GM11168 (cell line): ENCODE results near the gene TCF4.

Source experiments
- in situ Hi-C: fragments of 300-500 bp; cut with MboI; formaldehyde crosslinking; loops from one replicate; pipeline ENCODE4 v1.12.0; 2022; ENCODE audit warnings: low sequenced_read_pairs; ENCODE audit not compliant: unreplicated experiment

The TCF4 gene

GRCh38 chr18:55587418-55588110 is 428 bp downstream of the TCF4 start:
- in situ Hi-C loops, result no loop called here

GRCh38 chr18:55585920-55586561 is 2.0 kb downstream of the TCF4 start:
- in situ Hi-C loops, result no loop called here

DNA sequence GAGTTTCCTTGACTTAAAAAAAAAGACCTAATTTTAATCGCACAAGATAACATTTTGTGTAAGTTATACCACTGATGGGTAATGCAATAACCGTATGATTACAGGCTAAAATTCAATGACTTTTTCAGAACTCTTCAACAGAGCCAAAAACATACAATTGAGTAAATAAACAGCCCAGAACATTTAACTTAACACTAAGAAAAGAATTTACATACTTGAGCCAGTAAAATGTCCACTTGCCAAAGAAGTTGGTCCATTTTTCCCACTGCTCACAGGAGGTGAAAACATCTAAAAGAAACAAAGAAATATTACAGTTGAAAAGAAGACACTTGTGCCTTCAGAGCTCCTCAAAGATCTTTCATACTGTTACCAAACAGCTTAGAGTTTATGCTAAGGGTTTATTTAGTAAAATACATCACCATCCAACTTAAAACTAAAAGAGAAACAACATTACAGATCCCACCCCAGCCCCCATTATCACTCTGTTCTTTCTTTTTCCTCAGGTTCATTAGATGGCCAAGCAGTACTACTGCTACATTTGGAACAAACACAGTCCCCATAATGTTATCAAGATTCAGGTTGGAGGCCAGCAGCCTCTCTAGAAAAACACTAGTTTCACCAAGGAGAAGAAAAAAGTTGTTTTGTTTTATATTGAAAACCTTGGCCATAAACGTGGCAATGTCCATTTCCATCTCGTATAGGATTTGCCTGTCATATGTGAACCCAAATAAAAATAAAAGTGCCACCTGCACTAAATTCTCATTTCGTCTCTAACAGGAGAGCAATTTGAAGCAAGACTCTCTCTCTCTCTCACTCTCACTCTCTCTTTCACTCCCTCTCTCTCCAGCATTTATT is 2.7 kb downstream of the TCF4 start:
- in situ Hi-C loops, result no loop called here

- in situ Hi-C loops, result no loop called here
Measured at GRCh38 chr18:55584201-55584600, 3.8 kb downstream of the TCF4 start.

DNA sequence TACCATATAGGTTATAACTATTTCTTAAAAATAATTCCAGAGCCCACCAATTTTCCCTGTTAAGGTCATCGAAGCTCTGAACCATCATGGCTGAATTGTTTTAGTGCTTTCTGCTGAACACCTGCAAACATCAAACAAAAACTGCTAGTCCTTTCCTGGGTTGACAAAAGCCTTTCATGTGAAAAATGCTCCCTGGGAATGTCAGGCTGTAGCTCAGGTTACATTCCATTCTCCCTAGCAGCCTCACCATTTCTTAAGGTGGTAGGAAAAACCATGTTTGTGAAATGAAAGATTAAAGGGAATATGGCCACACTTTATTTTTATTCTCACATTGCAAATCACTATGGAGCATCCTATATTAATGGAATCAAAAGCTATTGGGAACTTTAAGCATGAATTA is 5.7 kb downstream of the TCF4 start:
- in situ Hi-C loops, result no loop called here

- in situ Hi-C loops, result no loop called here
Measured at GRCh38 chr18:55579501-55580270, 8.3 kb downstream of the TCF4 start.

GRCh38 chr18:55577812-55578539 is 10.0 kb downstream of the TCF4 start:
- in situ Hi-C loops, result no loop called here

- in situ Hi-C loops, result no loop called here
Measured at GRCh38 chr18:55576001-55576400, 12.0 kb downstream of the TCF4 start.

- in situ Hi-C loops, result no loop called here
Measured at GRCh38 chr18:55575066-55575465, 12.9 kb downstream of the TCF4 start.

GRCh38 chr18:55573386-55573785 is 14.6 kb downstream of the TCF4 start:
- in situ Hi-C loops, result no loop called here

DNA sequence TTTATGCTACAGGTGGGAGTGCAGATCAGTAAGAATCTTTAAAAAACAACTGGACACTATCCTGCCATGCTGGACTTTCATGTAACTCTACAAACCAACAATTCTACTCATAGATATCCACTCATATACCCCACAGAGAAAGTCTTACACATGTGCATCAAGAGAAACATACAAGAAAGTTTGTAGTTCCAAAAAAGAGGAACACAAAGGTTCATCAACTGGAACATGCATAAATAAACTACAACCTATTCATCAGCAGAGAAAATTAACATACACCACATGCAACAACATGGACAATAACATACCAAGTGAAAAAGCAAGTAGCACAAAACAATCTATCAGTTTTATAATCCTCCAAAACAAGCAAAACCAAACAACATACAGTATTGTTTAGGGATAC is 17.0 kb downstream of the TCF4 start:
- in situ Hi-C loops, result no loop called here

- in situ Hi-C loops, result no loop called here
Measured at GRCh38 chr18:55566456-55566935, 21.5 kb downstream of the TCF4 start.

DNA sequence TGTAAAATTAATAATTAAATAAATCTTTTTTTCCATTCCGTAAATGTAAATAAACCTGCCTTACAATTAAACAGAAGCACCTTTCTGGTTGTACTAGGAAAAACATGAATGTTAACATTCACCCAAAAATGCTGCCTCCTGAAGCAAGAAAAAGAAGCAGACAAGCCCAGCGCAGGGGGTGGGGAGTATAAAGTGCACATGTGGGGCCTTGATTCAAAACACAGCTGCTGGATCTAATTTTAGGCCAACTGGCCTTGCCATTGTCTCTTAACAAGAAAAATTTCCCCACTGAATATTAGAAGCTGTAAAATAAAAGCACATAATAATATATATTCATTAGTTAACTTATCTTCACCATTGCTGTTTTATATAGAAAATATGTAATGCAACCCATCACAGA is 28.3 kb downstream of the TCF4 start:
- in situ Hi-C loops, result no loop called here

DNA sequence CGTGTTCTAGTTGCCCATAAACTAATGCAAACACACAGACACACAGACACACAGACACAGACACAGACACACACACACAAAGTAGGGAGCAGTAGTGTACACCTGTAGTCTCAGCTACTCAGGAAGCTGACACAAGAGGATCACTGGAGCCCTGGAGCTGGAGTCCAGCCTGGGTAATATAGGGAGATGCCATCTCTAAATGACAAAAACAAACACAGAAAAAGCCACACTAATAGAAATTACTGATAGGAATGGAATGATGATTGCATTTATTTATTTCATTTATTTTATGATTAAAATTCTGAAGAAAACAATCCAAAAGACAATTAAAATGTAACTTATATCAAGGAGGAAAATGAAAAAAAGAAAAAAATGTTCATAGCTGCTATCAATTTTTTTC is 30.8 kb downstream of the TCF4 start:
- in situ Hi-C loops, result no loop called here

DNA sequence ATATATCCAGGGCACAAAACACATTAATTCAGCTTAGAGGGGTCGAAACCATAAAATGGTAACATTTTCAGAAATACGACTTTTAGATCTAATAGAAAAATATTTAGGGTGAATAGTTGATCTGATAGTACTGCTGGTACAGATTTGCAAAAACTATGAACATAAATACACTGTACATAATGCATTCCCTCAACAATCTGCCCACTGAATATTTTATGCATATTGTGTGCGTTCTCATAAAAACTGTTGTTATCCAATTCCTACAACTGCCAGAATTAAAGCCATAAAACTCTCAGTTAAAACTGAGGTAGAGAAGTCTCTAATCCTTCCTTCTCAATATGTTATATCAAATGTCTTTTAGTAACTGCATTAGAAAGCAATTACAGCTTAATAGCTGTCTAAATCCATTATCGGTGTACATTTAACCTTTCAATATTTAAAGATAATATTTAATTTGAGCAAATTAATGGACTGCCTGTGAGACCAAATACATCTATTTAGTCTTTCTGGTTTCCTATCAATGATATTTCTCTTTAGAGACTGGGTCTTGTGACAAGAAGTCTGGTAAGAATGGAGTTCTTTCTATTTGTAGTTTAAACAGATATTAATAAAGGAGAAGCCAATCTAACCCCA is 32.5 kb downstream of the TCF4 start:
- in situ Hi-C loops, result no loop called here

DNA sequence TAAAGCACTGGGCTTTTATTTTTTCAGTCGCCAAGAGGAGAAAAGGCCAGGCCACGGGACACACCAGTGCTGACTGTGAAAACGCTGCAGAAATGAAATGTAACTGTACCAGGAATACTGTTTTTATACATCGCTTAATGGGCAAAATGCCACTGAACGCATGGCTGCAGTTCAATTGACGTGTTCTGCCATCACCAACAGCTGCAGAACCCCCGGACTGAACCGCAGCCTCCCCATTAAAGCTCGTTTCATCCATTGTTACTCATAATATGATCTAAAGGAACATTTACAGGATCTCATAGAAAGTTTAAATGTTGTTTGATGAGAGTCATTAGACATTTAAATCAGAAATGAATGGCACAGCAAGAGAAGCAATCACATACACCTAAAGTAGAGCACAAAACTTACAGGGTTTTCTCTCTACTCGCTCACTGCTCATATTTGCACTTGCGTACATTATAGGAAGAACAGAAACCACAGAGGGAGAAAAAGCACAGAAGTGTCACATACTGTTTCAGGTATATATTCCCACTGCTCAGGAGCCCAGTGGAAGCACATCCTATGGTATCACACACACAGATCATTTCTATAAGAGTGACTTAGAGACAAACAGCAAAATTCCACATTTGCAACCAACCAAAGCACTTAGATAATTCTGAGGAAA is 35.3 kb downstream of the TCF4 start:
- in situ Hi-C loops, result no loop called here

GRCh38 chr18:55551227-55551626 is 36.8 kb downstream of the TCF4 start:
- in situ Hi-C loops, result no loop called here

DNA sequence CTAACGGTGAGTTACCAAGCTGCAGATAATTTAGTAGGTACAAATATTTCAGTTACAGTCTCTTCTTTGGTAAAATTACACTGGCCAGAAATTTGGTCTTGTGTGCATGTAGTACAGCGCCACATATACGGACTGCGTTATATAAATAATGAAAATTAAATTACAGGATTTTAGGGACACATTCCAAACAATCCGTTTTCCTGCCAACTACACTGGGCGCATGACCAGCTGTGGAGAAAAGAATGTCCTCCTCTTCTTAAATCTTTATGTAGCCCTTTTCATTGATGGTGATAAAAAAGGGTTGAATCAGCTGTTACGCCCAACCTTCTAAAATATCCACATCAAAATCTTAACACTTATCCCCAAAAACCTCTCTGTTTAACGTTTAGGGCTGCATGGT is 37.5 kb downstream of the TCF4 start:
- in situ Hi-C loops, result no loop called here
